ENCODE data around the gene LRFN3.
"Not testable (repeated sequence)": the region's sequence is repeated elsewhere in the genome, so short reads cannot be mapped to it uniquely, and the experiment has no call there.

- TF ChIP-seq CTCF (conservative IDR thresholded peaks at IDR 0.05 in 1 of 2, IDR thresholded peaks at IDR 0.05 in 1 of 2; ENCODE audit: low read depth in 1 of 2, low read length in 2 of 2); EZH2 (IDR thresholded peaks at IDR 0.05; ENCODE audit: low read length, missing control alignments): not testable (repeated sequence)
Measured at GRCh38 chr19:35910355-35910754, 25.8 kb upstream of the LRFN3 start.

All from fibroblast of lung (primary cell).